Tibial nerve (tissue), 4 donors: ENCODE data around the gene ZNF346.

Source experiments
- EP300 ChIP-seq, 2 donors: sonication (generic); formaldehyde crosslinking; IDR thresholded peaks; one replicate each; pipeline ENCODE4 v1.6.1; 2017; ENCODE audit warnings: antibody characterized with exemption in 2 of 2, mild to moderate bottlenecking in 1 of 2
- POLR2A ChIP-seq, 2 donors: fragments of 450-650 bp; IDR thresholded peaks; one replicate each; pipeline ENCODE4 v1.6.1; 2017; ENCODE audit warnings: antibody characterized with exemption in 2 of 2, mild to moderate bottlenecking in 2 of 2, moderate library complexity in 2 of 2
- TF ChIP-seq, protein P1 (sequence below), 5 experiments: fragments of 200-600 bp in 3 of 5; fragments of 450-650 bp in 2 of 5; sonication (generic) in 3 of 5; IDR thresholded peaks; one replicate each; pipeline ENCODE4 v1.5.1; 2016 to 2019; ENCODE audit warnings: antibody characterized with exemption in 5 of 5, mild to moderate bottlenecking in 3 of 5, moderate library complexity in 2 of 5

DNA sequence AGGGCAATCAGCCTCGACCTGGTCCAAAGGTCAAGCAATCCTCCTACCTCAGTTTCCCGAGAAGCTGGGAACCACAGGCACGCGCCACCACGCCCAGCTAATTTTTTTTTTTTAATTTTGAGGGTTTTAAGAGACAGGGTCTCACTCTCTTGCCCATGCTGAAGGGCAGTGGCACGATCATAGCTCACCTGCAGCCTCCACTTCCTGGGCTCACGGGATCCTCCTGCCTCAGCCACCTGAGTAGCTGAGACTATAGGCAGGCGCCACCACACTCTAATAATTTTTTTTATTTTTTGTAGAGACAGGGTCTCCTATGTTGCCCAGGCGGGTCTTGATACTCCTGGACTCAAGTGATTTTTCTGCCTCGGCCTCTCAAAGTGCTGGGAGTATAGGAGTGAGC, 17.5 kb upstream of the ZNF346 start:
- TF ChIP-seq, protein P1, sequence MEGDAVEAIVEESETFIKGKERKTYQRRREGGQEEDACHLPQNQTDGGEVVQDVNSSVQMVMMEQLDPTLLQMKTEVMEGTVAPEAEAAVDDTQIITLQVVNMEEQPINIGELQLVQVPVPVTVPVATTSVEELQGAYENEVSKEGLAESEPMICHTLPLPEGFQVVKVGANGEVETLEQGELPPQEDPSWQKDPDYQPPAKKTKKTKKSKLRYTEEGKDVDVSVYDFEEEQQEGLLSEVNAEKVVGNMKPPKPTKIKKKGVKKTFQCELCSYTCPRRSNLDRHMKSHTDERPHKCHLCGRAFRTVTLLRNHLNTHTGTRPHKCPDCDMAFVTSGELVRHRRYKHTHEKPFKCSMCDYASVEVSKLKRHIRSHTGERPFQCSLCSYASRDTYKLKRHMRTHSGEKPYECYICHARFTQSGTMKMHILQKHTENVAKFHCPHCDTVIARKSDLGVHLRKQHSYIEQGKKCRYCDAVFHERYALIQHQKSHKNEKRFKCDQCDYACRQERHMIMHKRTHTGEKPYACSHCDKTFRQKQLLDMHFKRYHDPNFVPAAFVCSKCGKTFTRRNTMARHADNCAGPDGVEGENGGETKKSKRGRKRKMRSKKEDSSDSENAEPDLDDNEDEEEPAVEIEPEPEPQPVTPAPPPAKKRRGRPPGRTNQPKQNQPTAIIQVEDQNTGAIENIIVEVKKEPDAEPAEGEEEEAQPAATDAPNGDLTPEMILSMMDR (IDR thresholded peaks at IDR 0.05), result no peak
- TF ChIP-seq EP300 (IDR thresholded peaks at IDR 0.05) (no peak), POLR2A (IDR thresholded peaks at IDR 0.05) (no peak)
